Liver (tissue), 3 donors: Measurements from ENCODE around the gene RERE.

Experiments used
- CTCF ChIP-seq: fragments of 150-350 bp; IDR thresholded peaks from 2 replicates; pipeline ENCODE4 v1.5.1; 2017; ENCODE audit warnings: improper control_type of control experiment, low read depth, low read length; ENCODE audit not compliant: missing input control
- FOXA1 ChIP-seq: IDR thresholded peaks from 2 replicates; pipeline ENCODE4 v1.6.1; 2016; ENCODE audit warnings: antibody characterized with exemption
- GABPA ChIP-seq, 2 donors: IDR thresholded peaks in 1 of 2; conservative IDR thresholded peaks in 1 of 2; 2 replicates each; pipeline ENCODE4 v1.6.1; 2016; ENCODE audit warnings: antibody characterized with exemption in 2 of 2, mild to moderate bottlenecking in 1 of 2, moderate library complexity in 1 of 2
- JUND ChIP-seq, 2 donors: IDR thresholded peaks; 2 replicates each; pipeline ENCODE4 v1.6.1; 2016; ENCODE audit warnings: antibody characterized with exemption in 2 of 2
- MAX ChIP-seq: IDR thresholded peaks from 2 replicates; pipeline ENCODE4 v1.6.1; 2016; ENCODE audit warnings: antibody characterized with exemption
- RAD21 ChIP-seq, 2 donors: IDR thresholded peaks; 2 replicates each; pipeline ENCODE4 v1.6.1; 2016; ENCODE audit warnings: antibody characterized with exemption in 2 of 2, mild to moderate bottlenecking in 2 of 2
- RXRA ChIP-seq, 2 donors: IDR thresholded peaks; 2 replicates each; pipeline ENCODE4 v1.6.1; 2017 to 2018; ENCODE audit warnings: antibody characterized with exemption in 2 of 2, mild to moderate bottlenecking in 1 of 2
- SP1 ChIP-seq: IDR thresholded peaks from 2 replicates; pipeline ENCODE4 v1.6.1; 2018; ENCODE audit warnings: antibody characterized with exemption, mild to moderate bottlenecking
- TAF1 ChIP-seq: conservative IDR thresholded peaks from 2 replicates; pipeline ENCODE4 v1.6.1; 2016; ENCODE audit warnings: antibody characterized with exemption, mild to moderate bottlenecking
- YY1 ChIP-seq: IDR thresholded peaks from 2 replicates; pipeline ENCODE4 v1.6.1; 2016; ENCODE audit warnings: antibody characterized with exemption, mild to moderate bottlenecking
- ZBTB33 ChIP-seq: IDR thresholded peaks from 2 replicates; pipeline ENCODE4 v1.6.1; 2016; ENCODE audit warnings: antibody characterized with exemption
- TF ChIP-seq, protein P1 (sequence below): IDR thresholded peaks from 2 replicates; pipeline ENCODE4 v1.6.1; 2016; ENCODE audit warnings: antibody characterized with exemption, mild to moderate bottlenecking
- TF ChIP-seq, protein P2 (sequence below): IDR thresholded peaks from 2 replicates; pipeline ENCODE4 v1.6.1; 2016; ENCODE audit warnings: antibody characterized with exemption
- donor health status: healthy.
- donor health status: healthy.

GRCh38 chr1:8810987-8811386 is 6.5 kb downstream of the RERE start:
- TF ChIP-seq CTCF, result no peak
- TF ChIP-seq JUND (IDR thresholded peaks at IDR 0.05), result no peak
- TF ChIP-seq RXRA (IDR thresholded peaks at IDR 0.05), result no peak
- TF ChIP-seq SP1, result no peak
- TF ChIP-seq YY1, result no peak
- no peak for TF ChIP-seq GABPA (IDR thresholded peaks at IDR 0.05 in 1 of 2, conservative IDR thresholded peaks at IDR 0.05 in 1 of 2)
- no peak for TF ChIP-seq MAX
- TF ChIP-seq TAF1, result no peak
- TF ChIP-seq, protein P1, sequence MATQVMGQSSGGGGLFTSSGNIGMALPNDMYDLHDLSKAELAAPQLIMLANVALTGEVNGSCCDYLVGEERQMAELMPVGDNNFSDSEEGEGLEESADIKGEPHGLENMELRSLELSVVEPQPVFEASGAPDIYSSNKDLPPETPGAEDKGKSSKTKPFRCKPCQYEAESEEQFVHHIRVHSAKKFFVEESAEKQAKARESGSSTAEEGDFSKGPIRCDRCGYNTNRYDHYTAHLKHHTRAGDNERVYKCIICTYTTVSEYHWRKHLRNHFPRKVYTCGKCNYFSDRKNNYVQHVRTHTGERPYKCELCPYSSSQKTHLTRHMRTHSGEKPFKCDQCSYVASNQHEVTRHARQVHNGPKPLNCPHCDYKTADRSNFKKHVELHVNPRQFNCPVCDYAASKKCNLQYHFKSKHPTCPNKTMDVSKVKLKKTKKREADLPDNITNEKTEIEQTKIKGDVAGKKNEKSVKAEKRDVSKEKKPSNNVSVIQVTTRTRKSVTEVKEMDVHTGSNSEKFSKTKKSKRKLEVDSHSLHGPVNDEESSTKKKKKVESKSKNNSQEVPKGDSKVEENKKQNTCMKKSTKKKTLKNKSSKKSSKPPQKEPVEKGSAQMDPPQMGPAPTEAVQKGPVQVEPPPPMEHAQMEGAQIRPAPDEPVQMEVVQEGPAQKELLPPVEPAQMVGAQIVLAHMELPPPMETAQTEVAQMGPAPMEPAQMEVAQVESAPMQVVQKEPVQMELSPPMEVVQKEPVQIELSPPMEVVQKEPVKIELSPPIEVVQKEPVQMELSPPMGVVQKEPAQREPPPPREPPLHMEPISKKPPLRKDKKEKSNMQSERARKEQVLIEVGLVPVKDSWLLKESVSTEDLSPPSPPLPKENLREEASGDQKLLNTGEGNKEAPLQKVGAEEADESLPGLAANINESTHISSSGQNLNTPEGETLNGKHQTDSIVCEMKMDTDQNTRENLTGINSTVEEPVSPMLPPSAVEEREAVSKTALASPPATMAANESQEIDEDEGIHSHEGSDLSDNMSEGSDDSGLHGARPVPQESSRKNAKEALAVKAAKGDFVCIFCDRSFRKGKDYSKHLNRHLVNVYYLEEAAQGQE, result no peak
- TF ChIP-seq FOXA1, result no peak
- TF ChIP-seq RAD21 (IDR thresholded peaks at IDR 0.05), result no peak
- TF ChIP-seq, protein P2, sequence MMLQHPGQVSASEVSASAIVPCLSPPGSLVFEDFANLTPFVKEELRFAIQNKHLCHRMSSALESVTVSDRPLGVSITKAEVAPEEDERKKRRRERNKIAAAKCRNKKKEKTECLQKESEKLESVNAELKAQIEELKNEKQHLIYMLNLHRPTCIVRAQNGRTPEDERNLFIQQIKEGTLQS, result no peak
- no peak for TF ChIP-seq ZBTB33
